H9 (cell line): Measurements from ENCODE around the gene ZC3H10. TPM values are rescaled to one million over a fixed set of nuclear protein-coding genes. Genes with fewer than 3 reads are reported as not detected.

ENCODE experiments used
- DNase-seq: peaks from one replicate; pipeline ENCODE4 v3.0.0-alpha.2; 2017
- H2AFZ ChIP-seq: one replicate; pipeline ENCODE4 v1.6.1; 2013; ENCODE audit warnings: mild to moderate bottlenecking, low read length, control low read depth, moderate library complexity
- H2AK5ac ChIP-seq: 2 replicates; pipeline ENCODE4 v1.6.1; 2013; ENCODE audit warnings: low read length, control low read depth, mixed read lengths; ENCODE audit not compliant: insufficient read length
- H2BK120ac ChIP-seq: one replicate; pipeline ENCODE4 v1.6.1; 2013; ENCODE audit warnings: low read depth, mild to moderate bottlenecking, low read length, control low read depth, inconsistent platforms; ENCODE audit not compliant: poor library complexity, severe bottlenecking
- H2BK12ac ChIP-seq: 2 replicates; pipeline ENCODE4 v1.6.1; 2013; ENCODE audit warnings: low read length, control low read depth, mixed read lengths, low read depth; ENCODE audit not compliant: insufficient read length
- H2BK15ac ChIP-seq: 2 replicates; pipeline ENCODE4 v1.6.1; 2013; ENCODE audit warnings: low read depth, low read length, control low read depth
- H2BK20ac ChIP-seq: one replicate; pipeline ENCODE4 v1.6.1; 2013; ENCODE audit warnings: low read depth, mild to moderate bottlenecking, low read length, control low read depth, inconsistent platforms; ENCODE audit not compliant: poor library complexity, severe bottlenecking
- H2BK5ac ChIP-seq: 2 replicates; pipeline ENCODE4 v1.6.1; 2013; ENCODE audit warnings: low read length, control low read depth, mixed read lengths; ENCODE audit not compliant: insufficient read length
- H3K14ac ChIP-seq: 2 replicates; pipeline ENCODE4 v1.6.1; 2013; ENCODE audit warnings: low read length, control low read depth; ENCODE audit not compliant: insufficient read depth
- H3K18ac ChIP-seq: 2 replicates; pipeline ENCODE4 v1.6.1; 2013; ENCODE audit warnings: low read depth, mild to moderate bottlenecking, mixed read lengths, low read length, control low read depth; ENCODE audit not compliant: insufficient read length
- H3K23ac ChIP-seq: 2 replicates; pipeline ENCODE4 v1.6.1; 2013; ENCODE audit warnings: low read length, control low read depth, mixed read lengths, low read depth; ENCODE audit not compliant: insufficient read length
- H3K23me2 ChIP-seq: 2 replicates; pipeline ENCODE4 v1.6.1; 2013; ENCODE audit warnings: low read depth, mild to moderate bottlenecking, mixed read lengths, low read length, control low read depth; ENCODE audit not compliant: insufficient read length, poor library complexity, severe bottlenecking
- H3K27ac ChIP-seq: 2 replicates; pipeline ENCODE4 v1.5.1; 2013; ENCODE audit warnings: low read length, control low read depth, mixed read lengths, low read depth; ENCODE audit not compliant: insufficient read length
- H3K27me3 ChIP-seq: 2 replicates; pipeline ENCODE4 v1.6.1; 2013; ENCODE audit warnings: low read length, control low read depth, inconsistent platforms; ENCODE audit not compliant: insufficient read depth
- H3K4ac ChIP-seq: 2 replicates; pipeline ENCODE4 v1.6.1; 2013; ENCODE audit warnings: low read depth, mild to moderate bottlenecking, control low read depth, inconsistent platforms, low read length, moderate library complexity
- H3K4me1 ChIP-seq: 2 replicates; pipeline ENCODE4 v1.6.1; 2013; ENCODE audit warnings: low read length, control low read depth, inconsistent platforms; ENCODE audit not compliant: insufficient read depth
- H3K4me2 ChIP-seq: 2 replicates; pipeline ENCODE4 v1.6.1; 2013; ENCODE audit warnings: low read length, control low read depth, mixed read lengths; ENCODE audit not compliant: insufficient read length, insufficient read depth
- H3K56ac ChIP-seq: 2 replicates; pipeline ENCODE4 v1.6.1; 2013; ENCODE audit warnings: low read depth, mild to moderate bottlenecking, mixed read lengths, low read length, control low read depth; ENCODE audit not compliant: insufficient read length
- H3K79me1 ChIP-seq: 2 replicates; pipeline ENCODE4 v1.6.1; 2013; ENCODE audit warnings: low read depth, mild to moderate bottlenecking, moderate library complexity, low read length, control low read depth, inconsistent platforms; ENCODE audit not compliant: insufficient read depth, poor library complexity, severe bottlenecking
- H3K79me2 ChIP-seq: 2 replicates; pipeline ENCODE4 v1.6.1; 2013; ENCODE audit warnings: low read length, control low read depth, inconsistent platforms; ENCODE audit not compliant: insufficient read depth
- H3K9ac ChIP-seq: 2 replicates; pipeline ENCODE4 v1.6.1; 2013; ENCODE audit warnings: low read length, control low read depth, mixed read lengths; ENCODE audit not compliant: insufficient read length; ENCODE audit errors: extremely low read depth
- H3K9me3 ChIP-seq: one replicate; pipeline ENCODE4 v1.6.1; 2013; ENCODE audit warnings: low read depth, low read length, inconsistent platforms; ENCODE audit not compliant: control insufficient read depth
- H3T11ph ChIP-seq: one replicate; pipeline ENCODE4 v1.6.1; 2013; ENCODE audit warnings: mild to moderate bottlenecking, low read length, control low read depth, inconsistent platforms
- H4K20me1 ChIP-seq: one replicate; pipeline ENCODE4 v1.6.1; 2013; ENCODE audit not compliant: control insufficient read depth, insufficient read length, insufficient read depth
- H4K5ac ChIP-seq: 2 replicates; pipeline ENCODE4 v1.6.1; 2013; ENCODE audit warnings: low read depth, mild to moderate bottlenecking, mixed read lengths, low read length, control low read depth; ENCODE audit not compliant: insufficient read length
- H4K8ac ChIP-seq: replicated peaks from 2 replicates; pipeline ENCODE4 v1.6.1; 2013; ENCODE audit warnings: low read length, control low read depth, mixed read lengths, low read depth; ENCODE audit not compliant: insufficient read length
- H4K91ac ChIP-seq: 2 replicates; pipeline ENCODE4 v1.6.1; 2013; ENCODE audit warnings: low read depth, mild to moderate bottlenecking, moderate library complexity, mixed read lengths, low read length, control low read depth; ENCODE audit not compliant: insufficient read length
- H3K27ac Mint-ChIP-seq, 3 experiments: 2 replicates in 2 of 3; 3 replicates in 1 of 3; pipeline ENCODE4 v1.8.0; 2020 to 2021; ENCODE audit warnings: mixed read lengths in 3 of 3, mild to moderate bottlenecking in 1 of 3, moderate library complexity in 1 of 3
- H3K27me3 Mint-ChIP-seq: 2 replicates; pipeline ENCODE4 v1.8.0; 2021; ENCODE audit warnings: low read depth, mild to moderate bottlenecking, moderate library complexity, mixed read lengths
- H3K36me3 Mint-ChIP-seq, 3 experiments: 2 replicates in 2 of 3; 3 replicates in 1 of 3; pipeline ENCODE4 v1.8.0; 2020 to 2021; ENCODE audit warnings: low read depth in 3 of 3, mixed read lengths in 3 of 3; ENCODE audit not compliant: insufficient read depth in 1 of 3
- H3K4me1 Mint-ChIP-seq, 2 experiments: 2 replicates each; pipeline ENCODE4 v1.8.0; 2020; ENCODE audit warnings: mixed read lengths in 2 of 2
- H3K4me3 Mint-ChIP-seq, 2 experiments: 2 replicates in 1 of 2; 3 replicates in 1 of 2; pipeline ENCODE4 v1.8.0; 2020 to 2021; ENCODE audit warnings: mild to moderate bottlenecking in 2 of 2, mixed read lengths in 2 of 2, moderate library complexity in 1 of 2
- H3K9me3 Mint-ChIP-seq, 2 experiments: 2 replicates in 1 of 2; 3 replicates in 1 of 2; pipeline ENCODE4 v1.8.0; 2020; ENCODE audit warnings: mild to moderate bottlenecking in 2 of 2, mixed read lengths in 2 of 2, moderate library complexity in 1 of 2
- CTCF ChIP-seq: fragments of 200-600 bp; sonication (generic); conservative IDR thresholded peaks from 3 replicates; pipeline ENCODE4 v1.8.0; 2021; ENCODE audit warnings: antibody characterized with exemption, mild to moderate bottlenecking
- WGBS: extraction: QIAGEN DNeasy Blood & Tissue Kit; methylation state at CpG from one replicate; pipeline ENCODE4 v1.1.7; 2013; ENCODE audit warnings: missing lambda C conversion rate, low lambda C conversion rate, mixed read lengths; ENCODE audit not compliant: insufficient read length; ENCODE audit errors: extremely low coverage; 5-methylcytosine and 5-hydroxymethylcytosine counted together
- total RNA-seq: library from RNA; stranded (reverse); gene quantifications from 2 replicates; pipeline ENCODE4 v1.2.1, GENCODE V29; 2021

Gene ZC3H10
- total RNA-seq, 1 experiment from 2014 or later: 9.4 TPM

GRCh38 chr12:56152132-56152755 is 34.2 kb downstream of the ZC3H10 start, which contains the start of gene MYL6B:
Gene MYL6B (plus strand): TSS chr12:56152587. CDS start chr12:56153919, 1,332 bp downstream.
- H3K4me2 ChIP-seq: peak within 1 kb of the TSS; percentile 83
- H2AFZ ChIP-seq: no peak within 1 kb of the TSS
- H4K91ac ChIP-seq: no peak within 1 kb of the TSS
- Mint-ChIP-seq H3K9me3 (no peaks in the 10 kb centered on the region; a peak in 1 of 5 replicates), H3K27ac (peak within 1 kb of the TSS; percentile 94 to 99 (median 94); a peak in 6 of 7 replicates), H3K27me3 (no peaks in the 10 kb centered on the region; the same call in 1 of the 2 replicates), H3K4me1 (peaks cover 24 to 30% of the 10 kb centered on the region in 2 experiments), H3K36me3 (peaks cover 16 to 27% (median 22%) of the 10 kb centered on the region in 3 experiments; a peak in 6 of 7 replicates), H3K4me3 (peak within 1 kb of the TSS; percentile 90 to 95)
- H3K27me3 ChIP-seq: no peaks in the 10 kb centered on the region
- H3K4ac ChIP-seq: no peak within 1 kb of the TSS; the same call in 1 of the 2 replicates
- H2BK15ac ChIP-seq: no peak within 1 kb of the TSS
- no peaks in the 10 kb centered on the region for H4K20me1 ChIP-seq
- no peak within 1 kb of the TSS for H2BK12ac ChIP-seq
- peaks cover 12% of the 10 kb centered on the region for H3K23me2 ChIP-seq
- H3K79me2 ChIP-seq: no peaks in the 10 kb centered on the region; the same call in 1 of the 2 replicates
- no peak within 1 kb of the TSS for H2BK5ac ChIP-seq
- H2AK5ac ChIP-seq: no peak within 1 kb of the TSS
- H4K5ac ChIP-seq: no peak within 1 kb of the TSS
- H3K23ac ChIP-seq: no peak within 1 kb of the TSS
- H3K27ac ChIP-seq: no peak within 1 kb of the TSS
- peak within 1 kb of the TSS; percentile 82 for H3K9ac ChIP-seq
- no peak within 1 kb of the TSS for H3T11ph ChIP-seq
- H3K79me1 ChIP-seq: no peaks in the 10 kb centered on the region
- peak within 1 kb of the TSS; percentile 49; the same call in 1 of the 2 replicates for H3K14ac ChIP-seq
- no peaks in the 10 kb centered on the region for H3K9me3 ChIP-seq
- no peak within 1 kb of the TSS for H3K56ac ChIP-seq
- WGBS: no CpG with 5 or more reads among the region's 37 CpGs
- no peak within 1 kb of the TSS for H2BK20ac ChIP-seq
- H3K4me1 ChIP-seq: 0 out of 2 replicates have a peak, but pooled peaks cover 2% of the 10 kb centered on the region
- peak within 1 kb of the TSS; percentile 63 for H2BK120ac ChIP-seq
- no peak within 1 kb of the TSS for H3K18ac ChIP-seq
- peak; percentile 94 for DNase-seq
- no peak within 1 kb of the TSS for H4K8ac ChIP-seq
- TF ChIP-seq CTCF: no peak
